ENCODE measurements around the gene ZC3H7A.

- no peak for TF ChIP-seq CTCF (IDR thresholded peaks at IDR 0.05; ENCODE audit: low read length)
- TF ChIP-seq EZH2 (IDR thresholded peaks at IDR 0.05; ENCODE audit: borderline replicate concordance, low read length): no peak
These were observed 85.4 kb downstream of the ZC3H7A start for GRCh38 chr16:11711662-11712061.

All from OCI-LY1 (cell line).